Measurements from ENCODE around the gene EBLN1. TPM values are rescaled to one million over a fixed set of nuclear protein-coding genes. Genes with fewer than 3 reads are reported as not detected.

EBLN1 gene
- polyA plus RNA-seq, 1 donor (not counting 4 experiments of a cell fraction or from before 2014, with no cell fraction given) = not detected

GRCh38 chr10:22244001-22244400, 26.2 kb upstream of the EBLN1 start:
- Histone ChIP-seq H3K27ac (ENCODE audit: control insufficient read depth, insufficient read depth, low read length) (no peak overlapping the region), H3K4me1 (ENCODE audit: control insufficient read depth, extremely low read depth, insufficient read depth, low read length) (peaks cover 24% of the 10 kb centered on the region), H3K9me1 (ENCODE audit: control insufficient read depth, extremely low read depth, insufficient read depth, low read length) (no peaks in the 10 kb centered on the region), H3K9me3 (ENCODE audit: control insufficient read depth, low read depth, low read length) (no peaks in the 10 kb centered on the region), H2AFZ (ENCODE audit: control insufficient read depth, low read length) (no peak overlapping the region), H3K36me3 (ENCODE audit: control insufficient read depth in 2 of 2, extremely low read depth in 1 of 2, insufficient read depth in 2 of 2, low read length in 2 of 2) (no peaks in the 10 kb centered on the region), H3K9ac (ENCODE audit: control insufficient read depth, extremely low read depth, insufficient read depth, low read length) (no peak overlapping the region), H4K20me1 (ENCODE audit: control insufficient read depth, extremely low read depth, insufficient read depth, low read length) (no peaks in the 10 kb centered on the region), H3K4me2 (ENCODE audit: control insufficient read depth, extremely low read depth, insufficient read depth, low read depth, low read length) (no peak overlapping the region), H3K27me3 (ENCODE audit: control insufficient read depth, extremely low read depth, insufficient read depth, low read length) (no peaks in the 10 kb centered on the region), H3K79me2 (ENCODE audit: control insufficient read depth, insufficient read depth, low read length) (no peaks in the 10 kb centered on the region), H3K4me3 (ENCODE audit: control insufficient read depth in 2 of 3, extremely low read depth in 1 of 3, insufficient read depth in 2 of 3, low read depth in 1 of 3, low read length in 3 of 3) (no peak overlapping the region)
- FAIRE-seq (no peak), DNase-seq (ENCODE audit: low read depth, low spot score) (no peak)
- TF ChIP-seq EZH2 (IDR thresholded peaks at IDR 0.05; ENCODE audit: low read length) (no peak), CTCF (optimal IDR thresholded peaks at IDR 0.05 in 1 of 3, IDR thresholded peaks at IDR 0.05 in 1 of 3, conservative IDR thresholded peaks at IDR 0.05 in 1 of 3; ENCODE audit: extremely low read depth in 1 of 3, insufficient read depth in 2 of 3, low read length in 3 of 3) (peak in 2 of 3 experiments; percentile 10 to 15)
- dilution Hi-C loops (cut with MboI; ENCODE audit: extremely low pct_ligation_motif_present, low sequenced_read_pairs) = no loop called here

- Histone ChIP-seq H3K27ac (ENCODE audit: control insufficient read depth, insufficient read depth, low read length) (no peak overlapping the region), H3K36me3 (ENCODE audit: control insufficient read depth in 2 of 2, extremely low read depth in 1 of 2, insufficient read depth in 2 of 2, low read length in 2 of 2) (no peaks in the 10 kb centered on the region), H4K20me1 (ENCODE audit: control insufficient read depth, extremely low read depth, insufficient read depth, low read length) (no peaks in the 10 kb centered on the region), H3K4me2 (ENCODE audit: control insufficient read depth, extremely low read depth, insufficient read depth, low read depth, low read length) (no peak overlapping the region), H2AFZ (ENCODE audit: control insufficient read depth, low read length) (no peak overlapping the region), H3K79me2 (ENCODE audit: control insufficient read depth, insufficient read depth, low read length) (no peaks in the 10 kb centered on the region), H3K9ac (ENCODE audit: control insufficient read depth, extremely low read depth, insufficient read depth, low read length) (no peak overlapping the region), H3K4me1 (ENCODE audit: control insufficient read depth, extremely low read depth, insufficient read depth, low read length) (peaks cover 24% of the 10 kb centered on the region), H3K9me3 (ENCODE audit: control insufficient read depth, low read depth, low read length) (no peaks in the 10 kb centered on the region), H3K9me1 (ENCODE audit: control insufficient read depth, extremely low read depth, insufficient read depth, low read length) (no peaks in the 10 kb centered on the region), H3K27me3 (ENCODE audit: control insufficient read depth, extremely low read depth, insufficient read depth, low read length) (no peaks in the 10 kb centered on the region), H3K4me3 (ENCODE audit: control insufficient read depth in 2 of 3, extremely low read depth in 1 of 3, insufficient read depth in 2 of 3, low read depth in 1 of 3, low read length in 3 of 3) (no peak overlapping the region)
- DNase-seq (ENCODE audit: low read depth, low spot score) = no peak
- no peak for FAIRE-seq
- dilution Hi-C loops (cut with MboI; ENCODE audit: extremely low pct_ligation_motif_present, low sequenced_read_pairs) = no loop called here
- TF ChIP-seq EZH2 (IDR thresholded peaks at IDR 0.05; ENCODE audit: low read length) (no peak), CTCF (optimal IDR thresholded peaks at IDR 0.05 in 1 of 3, IDR thresholded peaks at IDR 0.05 in 1 of 3, conservative IDR thresholded peaks at IDR 0.05 in 1 of 3; ENCODE audit: extremely low read depth in 1 of 3, insufficient read depth in 2 of 3, low read length in 3 of 3) (no peak)
Observed at GRCh38 chr10:22243321-22243720, 25.5 kb upstream of the EBLN1 start.
